Activated naive CD8-positive, alpha-beta T cell treated with anti-CD3 and anti-CD28 coated beads, Interleukin-2, amount 50 U/mL, for 24 hours (primary cell): Measurements from ENCODE around the gene CD207.

Experiments used
- ATAC-seq: fragments of 150-1000 bp; cut with Tn5 transposase; one replicate; pipeline ENCODE4 v1.10.0; 2021
- DNase-seq: peaks from one replicate; pipeline ENCODE4 v3.0.0; 2021
- H3K27ac Mint-ChIP-seq: one replicate; pipeline ENCODE4 v1.8.0; 2021; ENCODE audit warnings: mild to moderate bottlenecking, mixed read lengths
- H3K27me3 Mint-ChIP-seq: one replicate; pipeline ENCODE4 v1.8.0; 2021; ENCODE audit warnings: mixed read lengths
- H3K36me3 Mint-ChIP-seq: one replicate; pipeline ENCODE4 v1.8.0; 2021; ENCODE audit warnings: low read depth, mixed read lengths
- H3K4me1 Mint-ChIP-seq: one replicate; pipeline ENCODE4 v1.8.0; 2021; ENCODE audit warnings: mixed read lengths
- H3K4me3 Mint-ChIP-seq: one replicate; pipeline ENCODE4 v1.8.0; 2021; ENCODE audit warnings: mild to moderate bottlenecking, moderate library complexity, mixed read lengths
- H3K9me3 Mint-ChIP-seq: one replicate; pipeline ENCODE4 v1.8.0; 2021; ENCODE audit warnings: mixed read lengths

CD207 gene

GRCh38 chr2:70837980-70838925, 2.6 kb upstream of the CD207 start:
- H3K4me1 Mint-ChIP-seq, result no peaks in the 10 kb centered on the region
- no peak for ATAC-seq
- H3K9me3 Mint-ChIP-seq, result no peaks in the 10 kb centered on the region
- no peaks in the 10 kb centered on the region for H3K36me3 Mint-ChIP-seq
- H3K27ac Mint-ChIP-seq, result no peak overlapping the region
- H3K4me3 Mint-ChIP-seq, result no peak overlapping the region
- H3K27me3 Mint-ChIP-seq, result peaks cover 12% of the 10 kb centered on the region
- no peak for DNase-seq

GRCh38 chr2:70834881-70835280, 735 bp downstream of the CD207 start:
- no peak for DNase-seq
- no peaks in the 10 kb centered on the region for H3K4me1 Mint-ChIP-seq
- no peak overlapping the region for H3K27ac Mint-ChIP-seq
- no peaks in the 10 kb centered on the region for H3K36me3 Mint-ChIP-seq
- peaks cover 6% of the 10 kb centered on the region for H3K27me3 Mint-ChIP-seq
- peak; percentile 24 for ATAC-seq
- no peak overlapping the region for H3K4me3 Mint-ChIP-seq
- no peaks in the 10 kb centered on the region for H3K9me3 Mint-ChIP-seq

GRCh38 chr2:70834106-70834505, 1.5 kb downstream of the CD207 start:
- Mint-ChIP-seq H3K4me1 (no peaks in the 10 kb centered on the region), H3K36me3 (no peaks in the 10 kb centered on the region)

GRCh38 chr2:70833246-70833645, 2.4 kb downstream of the CD207 start:
- H3K9me3 Mint-ChIP-seq, result no peaks in the 10 kb centered on the region
- H3K27me3 Mint-ChIP-seq, result peaks cover 6% of the 10 kb centered on the region
- H3K4me1 Mint-ChIP-seq, result peaks cover 2% of the 10 kb centered on the region
- DNase-seq (no peak), ATAC-seq (no peak)
- H3K4me3 Mint-ChIP-seq, result no peak overlapping the region
- no peak overlapping the region for H3K27ac Mint-ChIP-seq
- H3K36me3 Mint-ChIP-seq, result no peaks in the 10 kb centered on the region

More at GRCh38 chr2:70834106-70834505, 1.5 kb downstream of the CD207 start:
- Mint-ChIP-seq H3K9me3 (no peaks in the 10 kb centered on the region), H3K4me3 (no peak overlapping the region), H3K27me3 (peaks cover 6% of the 10 kb centered on the region), H3K27ac (no peak overlapping the region)
- no peak for DNase-seq
- ATAC-seq, result no peak

- H3K36me3 Mint-ChIP-seq, result no peaks in the 10 kb centered on the region
- ATAC-seq, result no peak
- peaks cover 6% of the 10 kb centered on the region for H3K4me1 Mint-ChIP-seq
- H3K9me3 Mint-ChIP-seq, result no peaks in the 10 kb centered on the region
- H3K27ac Mint-ChIP-seq, result no peak overlapping the region
- H3K4me3 Mint-ChIP-seq, result no peak overlapping the region
- H3K27me3 Mint-ChIP-seq, result peaks cover 8% of the 10 kb centered on the region
- DNase-seq, result no peak
These were observed 3.2 kb downstream of the CD207 start for GRCh38 chr2:70832386-70832785.

GRCh38 chr2:70831861-70832260, 3.8 kb downstream of the CD207 start:
- DNase-seq (no peak), ATAC-seq (no peak)
- Mint-ChIP-seq H3K4me1 (peaks cover 11% of the 10 kb centered on the region), H3K36me3 (no peaks in the 10 kb centered on the region), H3K27me3 (peaks cover 8% of the 10 kb centered on the region), H3K27ac (no peak overlapping the region), H3K9me3 (no peaks in the 10 kb centered on the region), H3K4me3 (no peak overlapping the region)

- Mint-ChIP-seq H3K27me3 (peaks cover 8% of the 10 kb centered on the region), H3K27ac (no peak overlapping the region), H3K4me3 (no peak overlapping the region), H3K4me1 (peaks cover 18% of the 10 kb centered on the region), H3K36me3 (no peaks in the 10 kb centered on the region), H3K9me3 (no peaks in the 10 kb centered on the region)
- ATAC-seq (no peak), DNase-seq (no peak)
These were observed 5.2 kb downstream of the CD207 start for GRCh38 chr2:70830366-70830765.

GRCh38 chr2:70829916-70830315, 5.7 kb downstream of the CD207 start:
- no peak for ATAC-seq
- Mint-ChIP-seq H3K27me3 (peaks cover 8% of the 10 kb centered on the region), H3K9me3 (no peaks in the 10 kb centered on the region), H3K4me1 (peaks cover 18% of the 10 kb centered on the region), H3K36me3 (no peaks in the 10 kb centered on the region), H3K27ac (no peak overlapping the region), H3K4me3 (no peak overlapping the region)
- DNase-seq, result no peak

GRCh38 chr2:70828914-70829824, 6.4 kb downstream of the CD207 start:
- DNase-seq (no peak), ATAC-seq (no peak)
- H3K36me3 Mint-ChIP-seq, result no peaks in the 10 kb centered on the region
- no peak overlapping the region for H3K27ac Mint-ChIP-seq
- no peak overlapping the region for H3K4me3 Mint-ChIP-seq
- peaks cover 2% of the 10 kb centered on the region for H3K27me3 Mint-ChIP-seq
- H3K9me3 Mint-ChIP-seq, result no peaks in the 10 kb centered on the region
- peaks cover 18% of the 10 kb centered on the region for H3K4me1 Mint-ChIP-seq

- ATAC-seq (no peak), DNase-seq (no peak)
- Mint-ChIP-seq H3K4me3 (no peak overlapping the region), H3K9me3 (no peaks in the 10 kb centered on the region), H3K27ac (no peak overlapping the region), H3K4me1 (peaks cover 18% of the 10 kb centered on the region), H3K36me3 (no peaks in the 10 kb centered on the region), H3K27me3 (peaks cover 2% of the 10 kb centered on the region)
These were observed 7.5 kb downstream of the CD207 start for GRCh38 chr2:70828115-70828514.

- Mint-ChIP-seq H3K9me3 (no peaks in the 10 kb centered on the region), H3K4me3 (no peak overlapping the region), H3K27ac (peak overlapping the region; percentile 75), H3K27me3 (peaks cover 5% of the 10 kb centered on the region), H3K4me1 (peaks cover 18% of the 10 kb centered on the region), H3K36me3 (no peaks in the 10 kb centered on the region)
- DNase-seq (no peak), ATAC-seq (no peak)
These were observed 8.2 kb downstream of the CD207 start for GRCh38 chr2:70827388-70827787.

- H3K4me1 Mint-ChIP-seq, result peaks cover 18% of the 10 kb centered on the region
- DNase-seq, result no peak
- no peaks in the 10 kb centered on the region for H3K9me3 Mint-ChIP-seq
- peaks cover 5% of the 10 kb centered on the region for H3K27me3 Mint-ChIP-seq
- H3K27ac Mint-ChIP-seq, result peak overlapping the region; percentile 75
- peak; percentile 75 for ATAC-seq
- H3K36me3 Mint-ChIP-seq, result no peaks in the 10 kb centered on the region
- no peak overlapping the region for H3K4me3 Mint-ChIP-seq
These were observed 8.8 kb downstream of the CD207 start for GRCh38 chr2:70826696-70827350.

- Mint-ChIP-seq H3K27ac (no peak overlapping the region), H3K36me3 (no peaks in the 10 kb centered on the region), H3K9me3 (no peaks in the 10 kb centered on the region), H3K4me3 (no peak overlapping the region), H3K4me1 (peaks cover 15% of the 10 kb centered on the region), H3K27me3 (peaks cover 7% of the 10 kb centered on the region)
- DNase-seq, result no peak
- no peak for ATAC-seq
These were observed 12.4 kb downstream of the CD207 start for GRCh38 chr2:70823249-70823648.

GRCh38 chr2:70822843-70823242, 12.8 kb downstream of the CD207 start:
- no peaks in the 10 kb centered on the region for H3K9me3 Mint-ChIP-seq
- H3K4me1 Mint-ChIP-seq, result peaks cover 15% of the 10 kb centered on the region
- no peaks in the 10 kb centered on the region for H3K36me3 Mint-ChIP-seq
- DNase-seq, result no peak
- H3K27me3 Mint-ChIP-seq, result peaks cover 10% of the 10 kb centered on the region
- H3K27ac Mint-ChIP-seq, result no peak overlapping the region
- no peak overlapping the region for H3K4me3 Mint-ChIP-seq
- no peak for ATAC-seq
